SK-N-MC (cell line): ENCODE results near the gene VSIR.

Source experiments
- DNase-seq: peaks from one replicate; pipeline ENCODE4 v3.0.0-alpha.2; 2011; ENCODE audit warnings: low read depth, low spot score
- H3K27ac ChIP-seq: fragments of 200-600 bp; sonication (generic); 2 replicates; pipeline ENCODE4 v1.5.1; 2016; ENCODE audit warnings: mixed run types
- H3K36me3 ChIP-seq: fragments of 200-600 bp; sonication (generic); 2 replicates; pipeline ENCODE4 v1.6.1; 2017; ENCODE audit warnings: antibody characterized with exemption, low read length, mixed read lengths; ENCODE audit not compliant: insufficient read depth
- H3K4me3 ChIP-seq: fragments of 200-600 bp; sonication (generic); 2 replicates; pipeline ENCODE4 v1.5.1; 2016
- H3K9ac ChIP-seq: fragments of 200-600 bp; sonication (generic); 2 replicates; pipeline ENCODE4 v1.8.0; 2017; ENCODE audit warnings: mixed run types, mixed read lengths; ENCODE audit not compliant: insufficient read length
- H3K9me3 ChIP-seq: fragments of 200-600 bp; sonication (generic); 2 replicates; pipeline ENCODE4 v1.6.1; 2017; ENCODE audit warnings: low read depth, mild to moderate bottlenecking, antibody characterized with exemption, low read length, moderate library complexity, mixed read lengths
- EZH2 ChIP-seq: fragments of 200-600 bp; sonication (generic); IDR thresholded peaks from one replicate; pipeline ENCODE4 v1.6.1; 2017; ENCODE audit warnings: antibody characterized with exemption
- FOXP2 ChIP-seq: optimal IDR thresholded peaks from 2 replicates; pipeline ENCODE3; 2011; ENCODE audit warnings: mild to moderate bottlenecking, moderate library complexity; ENCODE audit not compliant: insufficient read depth; ENCODE audit errors: extremely low read length, control extremely low read depth
- POLR2AphosphoS5 ChIP-seq: IDR thresholded peaks from 2 replicates; pipeline ENCODE4 v1.6.1; 2012; ENCODE audit warnings: mild to moderate bottlenecking, low read depth, low read length, borderline replicate concordance

VSIR gene

DNA sequence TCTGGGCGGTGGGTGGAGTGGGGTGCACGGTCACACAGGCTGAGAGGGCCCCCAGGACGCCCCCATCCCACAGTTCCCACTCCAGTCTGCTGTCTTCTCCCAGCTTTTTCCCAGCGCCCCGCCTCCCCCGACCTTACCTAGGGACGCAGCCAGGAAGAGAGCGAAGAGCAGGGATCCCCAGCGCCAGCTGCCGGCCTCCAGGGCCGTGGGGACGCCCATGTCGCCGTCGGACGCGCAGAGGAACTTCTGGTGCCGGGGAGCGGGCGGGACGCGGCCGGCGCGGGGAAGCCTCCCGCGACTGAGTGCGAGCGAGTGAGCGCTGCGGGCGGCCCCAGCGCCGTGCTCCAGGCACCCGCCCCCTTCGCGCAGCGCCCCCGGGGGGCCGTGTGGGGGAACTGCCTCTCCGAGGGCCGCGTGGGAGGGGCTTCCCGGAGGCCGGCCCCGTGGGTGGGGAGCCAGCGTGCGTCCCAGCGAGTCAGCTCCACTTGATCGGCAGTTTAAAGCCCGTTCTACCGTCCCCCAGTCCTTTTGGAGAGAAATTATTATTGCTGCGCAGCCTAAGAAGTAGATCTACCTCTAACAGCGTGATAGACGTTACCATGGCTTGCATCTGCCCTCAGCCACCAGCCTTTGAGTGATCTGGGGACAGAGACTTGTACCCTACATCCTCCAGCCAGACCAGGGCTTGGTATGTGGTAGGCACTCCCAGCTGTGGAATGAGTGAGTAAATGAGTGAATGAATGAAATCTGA is at the start of gene VSIR:
Gene VSIR (minus strand): TSS at position 300 of the 751 bp plus-strand sequence. CDS start 81 bp downstream, at position 219.
- Histone ChIP-seq H3K27ac (no peak within 1 kb of the TSS), H3K9me3 (no peaks in the 10 kb centered on the region), H3K9ac (no peak within 1 kb of the TSS), H3K36me3 (no peaks in the 10 kb centered on the region), H3K4me3 (peak within 1 kb of the TSS; percentile 69)
- TF ChIP-seq FOXP2 (no peak), EZH2 (no peak), POLR2AphosphoS5 (no peak)
- DNase-seq: no peak

DNA sequence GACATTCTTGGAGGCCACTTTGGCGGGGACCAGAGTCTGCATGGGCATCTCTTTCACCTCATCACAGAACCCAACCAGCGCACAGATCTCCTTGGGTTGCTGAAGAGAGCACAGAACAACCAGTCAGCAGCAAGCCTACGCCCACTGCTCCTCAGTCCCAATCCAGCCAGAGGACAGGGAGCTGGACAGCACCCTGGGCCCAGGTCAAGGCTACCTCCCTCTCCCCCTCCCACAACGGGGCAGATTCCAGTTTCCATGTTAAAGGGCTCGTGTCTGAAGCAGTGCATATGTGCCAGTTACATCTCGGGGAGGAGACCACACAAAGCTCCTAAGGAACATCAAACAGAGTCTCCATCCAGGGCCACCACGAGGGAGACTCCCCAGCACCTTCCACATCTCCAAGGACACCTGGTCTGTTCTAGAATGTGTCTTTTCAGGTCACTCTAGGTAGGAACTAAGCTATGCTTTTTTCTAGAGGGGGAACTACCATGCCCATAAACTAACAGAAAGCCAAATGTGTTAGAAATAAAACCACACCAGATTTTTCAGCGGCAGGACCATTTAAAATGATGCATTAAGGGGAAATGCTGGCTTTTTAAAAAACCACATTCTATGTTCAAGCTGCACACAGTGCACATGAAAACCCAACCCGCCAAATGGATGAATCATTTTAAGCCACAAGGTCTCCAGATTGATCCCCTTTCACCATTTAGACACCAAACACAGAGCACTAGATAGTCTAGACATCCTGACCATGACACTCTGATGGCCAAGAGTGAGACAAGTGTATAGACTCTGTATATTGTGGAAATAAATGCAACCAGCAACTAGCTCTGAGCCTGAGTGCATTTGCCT is 48.8 kb upstream of the VSIR start:
- DNase-seq: no peak
- Histone ChIP-seq H3K36me3 (peaks cover 62% of the 10 kb centered on the region; the same call in 1 of the 2 replicates), H3K9me3 (no peaks in the 10 kb centered on the region), H3K27ac (no peak overlapping the region), H3K9ac (no peak overlapping the region), H3K4me3 (no peak overlapping the region)
- no peak for TF ChIP-seq EZH2
- no peak for TF ChIP-seq POLR2AphosphoS5
- TF ChIP-seq FOXP2: no peak

DNA sequence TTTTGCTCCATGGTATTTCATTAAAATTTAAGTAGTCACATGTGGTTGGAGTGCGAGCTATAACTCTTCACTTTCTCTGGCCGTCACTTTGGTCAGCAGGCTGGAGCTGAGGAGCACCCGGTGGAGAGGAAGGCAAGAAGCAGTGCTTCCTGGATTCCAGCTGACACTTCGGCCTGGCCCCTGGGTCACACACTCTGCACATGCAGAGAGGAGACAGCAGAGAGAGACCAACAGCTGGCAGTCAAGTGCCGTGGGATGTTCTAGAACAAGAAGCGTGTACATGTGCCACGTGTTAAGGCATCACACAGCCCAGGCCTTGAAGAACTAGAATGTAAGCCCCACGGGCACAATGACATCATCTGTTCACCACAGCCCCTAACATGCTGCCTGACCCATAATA is 47.6 kb upstream of the VSIR start:
- DNase-seq: no peak
- no peaks in the 10 kb centered on the region for H3K9me3 ChIP-seq
- H3K9ac ChIP-seq: no peak overlapping the region
- no peak overlapping the region for H3K4me3 ChIP-seq
- peaks cover 58% of the 10 kb centered on the region; the same call in 1 of the 2 replicates for H3K36me3 ChIP-seq
- TF ChIP-seq POLR2AphosphoS5 (no peak), FOXP2 (no peak), EZH2 (no peak)
- no peak overlapping the region for H3K27ac ChIP-seq

DNA sequence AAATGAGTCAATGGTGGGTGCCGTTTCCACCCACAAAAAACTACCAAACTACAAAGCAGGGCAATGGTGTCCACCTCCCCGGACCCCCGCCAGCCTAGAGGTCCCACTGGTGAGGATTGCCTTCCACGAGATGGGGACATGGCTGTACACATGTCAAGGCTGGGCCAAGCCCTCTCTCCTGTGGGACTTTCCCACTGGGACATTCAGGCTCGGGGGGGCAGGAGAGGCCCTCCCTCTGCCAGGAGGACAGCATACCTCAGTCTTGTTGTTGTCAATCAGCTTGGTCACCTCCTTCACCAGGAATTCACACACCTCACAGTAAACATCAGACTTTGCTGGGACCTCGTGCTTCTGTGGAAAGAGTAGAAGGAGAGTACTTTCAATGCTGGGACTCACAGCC is 46.7 kb upstream of the VSIR start:
- Histone ChIP-seq H3K4me3 (no peak overlapping the region), H3K27ac (no peak overlapping the region), H3K36me3 (peaks cover 50% of the 10 kb centered on the region; the same call in 1 of the 2 replicates), H3K9ac (no peak overlapping the region), H3K9me3 (no peaks in the 10 kb centered on the region)
- no peak for TF ChIP-seq POLR2AphosphoS5
- TF ChIP-seq EZH2: no peak
- no peak for TF ChIP-seq FOXP2
- no peak for DNase-seq

DNA sequence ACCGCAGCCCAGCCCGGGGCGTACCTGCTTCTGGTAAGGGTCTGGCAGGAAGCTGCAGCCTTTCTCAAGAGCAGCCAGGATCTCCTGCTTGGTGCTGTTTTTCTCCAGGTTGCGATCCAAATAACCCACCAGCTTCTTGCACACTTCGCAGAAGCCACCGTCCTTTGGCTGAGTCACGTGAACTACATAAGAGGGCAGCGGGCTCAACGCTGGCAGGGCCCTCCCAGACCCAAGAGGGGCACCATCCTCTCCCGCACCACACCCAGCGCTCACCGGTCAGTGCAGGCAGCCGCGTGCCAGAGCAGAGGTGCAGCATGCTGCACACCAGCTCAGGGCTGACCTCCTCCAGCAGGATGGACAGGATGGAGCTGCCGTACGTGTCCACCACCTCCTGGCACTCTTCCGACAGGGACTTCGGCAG is 46.1 kb upstream of the VSIR start:
- Histone ChIP-seq H3K36me3 (peaks cover 44% of the 10 kb centered on the region; the same call in 1 of the 2 replicates), H3K9ac (no peak overlapping the region), H3K9me3 (no peaks in the 10 kb centered on the region), H3K27ac (no peak overlapping the region), H3K4me3 (no peak overlapping the region)
- no peak for DNase-seq
- no peak for TF ChIP-seq POLR2AphosphoS5
- TF ChIP-seq EZH2: no peak
- no peak for TF ChIP-seq FOXP2

DNA sequence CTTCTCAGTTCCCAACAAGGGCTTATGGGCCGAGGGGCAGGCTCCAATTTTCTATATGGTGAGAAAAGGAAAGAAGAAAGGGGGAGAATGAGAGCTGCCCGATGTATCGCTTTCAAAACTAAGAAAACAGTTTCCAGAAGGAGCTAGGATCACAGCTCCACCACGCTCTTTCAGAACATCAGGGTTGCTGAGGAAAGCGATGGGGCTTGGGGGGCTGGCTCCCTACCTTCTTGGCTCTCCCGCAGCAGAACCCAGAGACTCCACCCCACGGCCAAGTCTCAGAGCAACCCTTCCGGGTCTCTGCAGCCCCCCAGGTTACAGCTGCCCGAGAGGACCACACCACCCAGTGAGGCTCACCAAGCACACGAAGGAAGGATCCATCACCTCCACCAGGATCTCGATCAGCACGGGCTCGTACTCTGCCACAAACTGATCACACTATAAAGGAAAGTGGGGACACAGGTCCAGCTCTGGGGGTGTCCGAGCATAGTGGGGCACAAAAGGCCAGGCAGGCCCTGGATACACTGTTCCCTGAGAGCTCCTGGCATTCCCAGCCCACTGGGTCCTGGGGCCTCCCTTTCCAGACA is 45.4 kb upstream of the VSIR start:
- no peak overlapping the region for H3K4me3 ChIP-seq
- no peak overlapping the region for H3K27ac ChIP-seq
- TF ChIP-seq POLR2AphosphoS5: no peak
- TF ChIP-seq EZH2: no peak
- TF ChIP-seq FOXP2: no peak
- H3K9ac ChIP-seq: no peak overlapping the region
- no peak for DNase-seq
- H3K9me3 ChIP-seq: no peaks in the 10 kb centered on the region
- peaks cover 37% of the 10 kb centered on the region; the same call in 1 of the 2 replicates for H3K36me3 ChIP-seq

DNA sequence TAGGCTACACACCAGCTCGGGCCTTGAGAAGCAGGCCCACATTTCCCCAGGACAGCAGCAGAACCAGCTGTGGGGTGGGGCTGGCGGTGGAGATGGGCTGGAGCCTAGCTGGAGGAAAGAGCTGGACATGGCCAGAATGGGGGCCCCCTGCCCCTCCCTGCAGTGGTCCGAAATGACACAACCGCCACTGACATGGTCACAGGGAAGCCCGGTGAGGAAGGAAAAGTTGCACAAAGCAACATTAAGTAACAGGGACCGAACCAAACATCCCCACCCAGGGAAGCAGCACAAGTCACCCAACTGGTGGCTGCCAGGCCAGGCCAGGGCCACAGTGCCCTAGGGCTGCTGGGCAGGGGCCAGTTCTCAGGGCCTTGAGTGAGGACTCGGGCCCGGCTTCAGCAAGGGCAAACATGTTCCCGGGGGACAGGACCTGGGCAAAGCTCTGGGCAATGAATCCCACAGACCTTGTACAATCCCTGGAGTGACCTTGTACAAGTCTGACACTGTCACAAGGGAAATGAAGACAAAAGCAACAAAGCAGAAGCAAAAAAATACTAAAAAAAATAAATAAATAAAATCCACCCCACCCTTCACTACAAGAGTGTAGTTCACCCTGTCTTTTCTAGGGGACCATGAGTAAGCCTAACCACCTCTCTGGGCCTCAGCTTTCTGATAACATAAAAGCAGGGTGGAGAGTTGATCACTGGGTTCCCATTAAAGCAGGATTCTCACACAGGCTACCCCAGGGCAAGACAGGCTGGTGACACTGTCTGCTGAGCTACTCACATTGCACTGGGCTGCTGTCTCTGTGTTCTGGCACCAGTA is 44.7 kb upstream of the VSIR start:
- Histone ChIP-seq H3K9ac (no peak overlapping the region), H3K4me3 (no peak overlapping the region), H3K27ac (no peak overlapping the region), H3K9me3 (no peaks in the 10 kb centered on the region), H3K36me3 (peaks cover 32% of the 10 kb centered on the region; the same call in 1 of the 2 replicates)
- TF ChIP-seq EZH2 (no peak), FOXP2 (no peak), POLR2AphosphoS5 (no peak)
- DNase-seq: no peak
